RWPE2 (cell line): ENCODE measurements around the gene CHRNB4.

Experiments used
- ATAC-seq: fragments of 200-7000 bp; cut with Tn5 transposase; 3 replicates; pipeline ENCODE4 v1.9.1; 2021; ENCODE audit warnings: low read depth
- DNase-seq: peaks from one replicate; pipeline ENCODE4 v3.0.0-alpha.2; 2020; ENCODE audit warnings: low spot score
- H3K27ac ChIP-seq: fragments of 450-650 bp; 2 replicates; pipeline ENCODE4 v1.5.1; 2017; ENCODE audit warnings: mild to moderate bottlenecking; ENCODE audit not compliant: poor library complexity, severe bottlenecking
- H3K27me3 ChIP-seq: fragments of 250-450 bp; sonication (Bioruptor Pico); 2 replicates; pipeline ENCODE4 v1.5.1; 2021; ENCODE audit warnings: mild to moderate bottlenecking, moderate library complexity; ENCODE audit not compliant: insufficient read depth, poor library complexity, severe bottlenecking
- H3K36me3 ChIP-seq: fragments of 250-450 bp; sonication (Bioruptor Pico); 2 replicates; pipeline ENCODE4 v1.5.1; 2020; ENCODE audit warnings: low read depth, mild to moderate bottlenecking, moderate library complexity
- H3K4me1 ChIP-seq: fragments of 250-450 bp; sonication (Bioruptor Pico); 2 replicates; pipeline ENCODE4 v1.5.1; 2021; ENCODE audit warnings: mild to moderate bottlenecking, moderate library complexity; ENCODE audit not compliant: insufficient read depth, poor library complexity, severe bottlenecking
- H3K4me3 ChIP-seq: fragments of 250-450 bp; sonication (Bioruptor Pico); 2 replicates; pipeline ENCODE4 v1.5.1; 2021; ENCODE audit warnings: mild to moderate bottlenecking, moderate library complexity; ENCODE audit not compliant: severe bottlenecking
- H3K9me3 ChIP-seq: fragments of 250-450 bp; sonication (Bioruptor Pico); 2 replicates; pipeline ENCODE4 v1.5.1; 2021; ENCODE audit warnings: mild to moderate bottlenecking, moderate library complexity; ENCODE audit not compliant: severe bottlenecking
- TF ChIP-seq, protein P1 (sequence below): fragments of 450-650 bp; IDR thresholded peaks from one replicate; pipeline ENCODE4 v1.5.1; 2017; ENCODE audit warnings: mild to moderate bottlenecking, moderate library complexity; ENCODE audit not compliant: poor library complexity, severe bottlenecking

Gene CHRNB4

DNA sequence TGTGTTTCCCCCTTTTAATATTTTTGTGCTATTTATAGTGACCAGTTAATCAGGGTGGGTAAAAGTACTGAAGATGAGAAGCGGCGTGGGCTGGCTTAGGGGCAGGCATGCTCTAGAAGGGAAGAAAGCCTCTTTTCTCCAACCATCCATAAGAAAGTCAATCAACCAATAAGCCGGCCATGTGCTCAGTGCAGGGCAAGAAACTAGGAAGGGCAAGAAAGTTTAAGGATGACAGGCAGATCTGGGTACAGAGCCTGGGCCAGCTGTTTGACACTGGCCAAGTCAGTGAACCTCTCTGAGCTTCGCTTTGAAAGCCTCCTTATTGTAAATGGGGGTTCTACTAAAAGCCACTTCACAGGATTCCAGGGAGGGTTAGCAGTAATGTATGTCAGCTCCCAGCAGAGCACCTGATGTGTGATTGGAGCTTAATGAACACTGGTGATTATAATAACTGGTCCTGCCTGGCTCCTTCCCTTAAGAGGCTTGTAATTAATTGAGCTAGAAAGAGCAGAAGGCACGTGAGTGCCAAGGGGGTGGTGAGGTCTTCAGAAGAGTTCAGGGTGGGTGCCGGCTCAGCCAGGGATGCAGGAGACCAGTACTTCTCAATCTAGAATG, 14.5 kb downstream of the CHRNB4 start:
- ATAC-seq, result no peak

GRCh38 chr15:78625606-78626280, 15.3 kb downstream of the CHRNB4 start:
- ATAC-seq, result peak; percentile 15; the same call in 1 of the 3 replicates
- Histone ChIP-seq H3K36me3 (no peaks in the 10 kb centered on the region), H3K27ac (no peak overlapping the region)

More for the DNA sequence above, 14.5 kb downstream of the CHRNB4 start:
- peaks cover 13% of the 10 kb centered on the region for H3K27me3 ChIP-seq
- H3K4me3 ChIP-seq, result no peak overlapping the region
- H3K9me3 ChIP-seq, result no peaks in the 10 kb centered on the region
- TF ChIP-seq, protein P1, sequence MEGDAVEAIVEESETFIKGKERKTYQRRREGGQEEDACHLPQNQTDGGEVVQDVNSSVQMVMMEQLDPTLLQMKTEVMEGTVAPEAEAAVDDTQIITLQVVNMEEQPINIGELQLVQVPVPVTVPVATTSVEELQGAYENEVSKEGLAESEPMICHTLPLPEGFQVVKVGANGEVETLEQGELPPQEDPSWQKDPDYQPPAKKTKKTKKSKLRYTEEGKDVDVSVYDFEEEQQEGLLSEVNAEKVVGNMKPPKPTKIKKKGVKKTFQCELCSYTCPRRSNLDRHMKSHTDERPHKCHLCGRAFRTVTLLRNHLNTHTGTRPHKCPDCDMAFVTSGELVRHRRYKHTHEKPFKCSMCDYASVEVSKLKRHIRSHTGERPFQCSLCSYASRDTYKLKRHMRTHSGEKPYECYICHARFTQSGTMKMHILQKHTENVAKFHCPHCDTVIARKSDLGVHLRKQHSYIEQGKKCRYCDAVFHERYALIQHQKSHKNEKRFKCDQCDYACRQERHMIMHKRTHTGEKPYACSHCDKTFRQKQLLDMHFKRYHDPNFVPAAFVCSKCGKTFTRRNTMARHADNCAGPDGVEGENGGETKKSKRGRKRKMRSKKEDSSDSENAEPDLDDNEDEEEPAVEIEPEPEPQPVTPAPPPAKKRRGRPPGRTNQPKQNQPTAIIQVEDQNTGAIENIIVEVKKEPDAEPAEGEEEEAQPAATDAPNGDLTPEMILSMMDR, result no peak
- H3K36me3 ChIP-seq, result no peaks in the 10 kb centered on the region
- peaks cover 8% of the 10 kb centered on the region for H3K4me1 ChIP-seq
- H3K27ac ChIP-seq, result no peak overlapping the region
- no peak for DNase-seq

GRCh38 chr15:78624651-78625590, 16.1 kb downstream of the CHRNB4 start:
- DNase-seq (peak; percentile 56), ATAC-seq (no peak)
- TF ChIP-seq, protein P1, result no peak
- Histone ChIP-seq H3K36me3 (no peaks in the 10 kb centered on the region), H3K27ac (no peak overlapping the region), H3K4me1 (peaks cover 8% of the 10 kb centered on the region), H3K9me3 (no peaks in the 10 kb centered on the region), H3K27me3 (peaks cover 29% of the 10 kb centered on the region), H3K4me3 (no peak overlapping the region)

More at GRCh38 chr15:78625606-78626280, 15.3 kb downstream of the CHRNB4 start:
- no peak for DNase-seq
- peaks cover 21% of the 10 kb centered on the region for H3K27me3 ChIP-seq
- peaks cover 8% of the 10 kb centered on the region for H3K4me1 ChIP-seq
- TF ChIP-seq, protein P1, result no peak
- H3K4me3 ChIP-seq, result no peak overlapping the region
- H3K9me3 ChIP-seq, result no peaks in the 10 kb centered on the region

DNA sequence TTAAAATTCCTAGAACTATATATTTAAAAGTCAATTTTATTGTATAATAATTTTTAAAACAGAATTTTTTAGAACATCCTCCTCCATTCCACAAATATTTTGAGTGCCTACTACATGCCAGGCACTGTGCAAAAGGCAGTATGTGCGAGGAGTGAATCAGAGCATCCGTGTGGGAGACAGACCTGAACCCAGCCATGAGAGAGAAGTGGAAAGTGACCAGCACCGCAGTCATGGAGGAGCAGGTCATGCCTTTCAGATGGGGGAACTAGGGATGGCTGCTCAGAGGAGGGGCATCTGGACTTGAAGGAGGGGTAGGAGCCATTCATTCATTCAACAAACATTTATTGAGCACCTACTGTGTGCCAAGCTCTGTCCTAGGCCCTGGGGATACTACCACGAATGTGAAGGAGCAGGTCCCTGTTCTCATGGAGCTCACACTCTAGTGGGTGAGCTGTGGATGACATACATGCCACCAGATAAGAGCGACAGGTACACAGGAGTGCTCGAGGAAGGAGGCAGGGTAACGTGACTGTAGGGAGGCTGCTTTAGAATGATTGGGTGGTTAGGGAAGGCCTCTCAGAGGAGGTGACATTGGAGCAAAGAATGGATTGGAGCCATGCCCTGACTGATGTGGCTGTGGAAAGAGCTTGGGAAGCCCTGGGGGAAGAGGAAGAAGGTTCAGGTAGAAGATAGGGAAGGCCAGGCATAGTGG, 17.1 kb downstream of the CHRNB4 start:
- peaks cover 37% of the 10 kb centered on the region for H3K27me3 ChIP-seq
- H3K36me3 ChIP-seq, result no peaks in the 10 kb centered on the region
- DNase-seq (peak; percentile 33), ATAC-seq (no peak)
- peaks cover 8% of the 10 kb centered on the region for H3K4me1 ChIP-seq
- TF ChIP-seq, protein P1, result no peak
- H3K9me3 ChIP-seq, result no peaks in the 10 kb centered on the region
- no peak overlapping the region for H3K4me3 ChIP-seq
- H3K27ac ChIP-seq, result no peak overlapping the region
